ENCODE measurements around the gene SNAPC2.

The SNAPC2 gene

GRCh38 chr19:7930765-7931164 is 10.6 kb downstream of the SNAPC2 start:
- H3K4me3 ChIP-seq (ENCODE audit: low read depth, low read length) = no peak overlapping the region
- no peaks in the 10 kb centered on the region for H3K27me3 ChIP-seq (ENCODE audit: control insufficient read depth, insufficient read depth, low read length)
- TF ChIP-seq, protein P1, sequence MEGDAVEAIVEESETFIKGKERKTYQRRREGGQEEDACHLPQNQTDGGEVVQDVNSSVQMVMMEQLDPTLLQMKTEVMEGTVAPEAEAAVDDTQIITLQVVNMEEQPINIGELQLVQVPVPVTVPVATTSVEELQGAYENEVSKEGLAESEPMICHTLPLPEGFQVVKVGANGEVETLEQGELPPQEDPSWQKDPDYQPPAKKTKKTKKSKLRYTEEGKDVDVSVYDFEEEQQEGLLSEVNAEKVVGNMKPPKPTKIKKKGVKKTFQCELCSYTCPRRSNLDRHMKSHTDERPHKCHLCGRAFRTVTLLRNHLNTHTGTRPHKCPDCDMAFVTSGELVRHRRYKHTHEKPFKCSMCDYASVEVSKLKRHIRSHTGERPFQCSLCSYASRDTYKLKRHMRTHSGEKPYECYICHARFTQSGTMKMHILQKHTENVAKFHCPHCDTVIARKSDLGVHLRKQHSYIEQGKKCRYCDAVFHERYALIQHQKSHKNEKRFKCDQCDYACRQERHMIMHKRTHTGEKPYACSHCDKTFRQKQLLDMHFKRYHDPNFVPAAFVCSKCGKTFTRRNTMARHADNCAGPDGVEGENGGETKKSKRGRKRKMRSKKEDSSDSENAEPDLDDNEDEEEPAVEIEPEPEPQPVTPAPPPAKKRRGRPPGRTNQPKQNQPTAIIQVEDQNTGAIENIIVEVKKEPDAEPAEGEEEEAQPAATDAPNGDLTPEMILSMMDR (IDR thresholded peaks at IDR 0.05) = no peak
- H2AFZ ChIP-seq = no peak overlapping the region
- no peaks in the 10 kb centered on the region for H3K9me3 ChIP-seq (ENCODE audit: control insufficient read depth, low read length)
- no peaks in the 10 kb centered on the region for H3K79me2 ChIP-seq
- H3K36me3 ChIP-seq (ENCODE audit: control insufficient read depth, insufficient read depth, low read length) = no peaks in the 10 kb centered on the region
- H3K9ac ChIP-seq = no peak overlapping the region
- H3K4me1 ChIP-seq = peaks cover 7% of the 10 kb centered on the region
- no peak overlapping the region for H3K27ac ChIP-seq
- no peak overlapping the region for H3K4me2 ChIP-seq (ENCODE audit: low read length)

GRCh38 chr19:7931221-7932061 is 11.3 kb downstream of the SNAPC2 start:
- H3K79me2 ChIP-seq = no peaks in the 10 kb centered on the region
- H3K4me2 ChIP-seq (ENCODE audit: low read length) = no peak overlapping the region
- H3K9ac ChIP-seq = no peak overlapping the region
- H3K36me3 ChIP-seq (ENCODE audit: control insufficient read depth, insufficient read depth, low read length) = no peaks in the 10 kb centered on the region
- TF ChIP-seq, protein P1 (IDR thresholded peaks at IDR 0.05) = no peak
- no peaks in the 10 kb centered on the region for H3K27me3 ChIP-seq (ENCODE audit: control insufficient read depth, insufficient read depth, low read length)
- no peak overlapping the region for H3K27ac ChIP-seq
- H3K4me3 ChIP-seq (ENCODE audit: low read depth, low read length) = no peak overlapping the region
- H3K4me1 ChIP-seq = peaks cover 4% of the 10 kb centered on the region
- no peak overlapping the region for H2AFZ ChIP-seq
- H3K9me3 ChIP-seq (ENCODE audit: control insufficient read depth, low read length) = no peaks in the 10 kb centered on the region

- H3K4me2 ChIP-seq (ENCODE audit: low read length) = no peak overlapping the region
- H3K79me2 ChIP-seq = no peaks in the 10 kb centered on the region
- no peak overlapping the region for H2AFZ ChIP-seq
- H3K4me3 ChIP-seq (ENCODE audit: low read depth, low read length) = no peak overlapping the region
- no peaks in the 10 kb centered on the region for H3K9me3 ChIP-seq (ENCODE audit: control insufficient read depth, low read length)
- no peaks in the 10 kb centered on the region for H3K36me3 ChIP-seq (ENCODE audit: control insufficient read depth, insufficient read depth, low read length)
- TF ChIP-seq, protein P1 (IDR thresholded peaks at IDR 0.05) = no peak
- no peak overlapping the region for H3K27ac ChIP-seq
- H3K9ac ChIP-seq = no peak overlapping the region
- H3K27me3 ChIP-seq (ENCODE audit: control insufficient read depth, insufficient read depth, low read length) = no peaks in the 10 kb centered on the region
- peaks cover 4% of the 10 kb centered on the region for H3K4me1 ChIP-seq
Measured at GRCh38 chr19:7932276-7932929, 12.3 kb downstream of the SNAPC2 start.

- TF ChIP-seq, protein P1 (IDR thresholded peaks at IDR 0.05) = no peak
- H3K4me1 ChIP-seq = peaks cover 4% of the 10 kb centered on the region
- no peaks in the 10 kb centered on the region for H3K79me2 ChIP-seq
- no peaks in the 10 kb centered on the region for H3K36me3 ChIP-seq (ENCODE audit: control insufficient read depth, insufficient read depth, low read length)
- no peak overlapping the region for H3K4me2 ChIP-seq (ENCODE audit: low read length)
- no peak overlapping the region for H3K27ac ChIP-seq
- H3K27me3 ChIP-seq (ENCODE audit: control insufficient read depth, insufficient read depth, low read length) = no peaks in the 10 kb centered on the region
- H3K9me3 ChIP-seq (ENCODE audit: control insufficient read depth, low read length) = no peaks in the 10 kb centered on the region
- no peak overlapping the region for H3K9ac ChIP-seq
- no peak overlapping the region for H2AFZ ChIP-seq
- no peak overlapping the region for H3K4me3 ChIP-seq (ENCODE audit: low read depth, low read length)
Measured at GRCh38 chr19:7932930-7933300, 12.8 kb downstream of the SNAPC2 start.
